A673 (cell line): ENCODE results near the gene ARMC12. TPM values are rescaled to one million over a fixed set of nuclear protein-coding genes. Genes with fewer than 3 reads are reported as not detected.

ENCODE experiments used
- BruUV-seq: library from RNA; stranded (reverse); fragments of 400-500 nt; replicated peaks from 2 replicates; lab custom pipeline; 2021; lab: Mats Ljungman, UMichigan
- CTCF ChIA-PET: fragments of 300-600 bp; sonication (Branson Sonifier 250); formaldehyde crosslinking; loops from one replicate; lab custom pipeline; 2022; ENCODE audit warnings: antibody characterized with exemption; lab: Charles Lee
- POLR2A ChIA-PET: fragments of 300-600 bp; sonication (Branson Sonifier 250); formaldehyde crosslinking; loops from one replicate; lab custom pipeline; 2022; ENCODE audit warnings: antibody characterized with exemption; ENCODE audit not compliant: low non-redundant PET; lab: Charles Lee
- DNase-seq: peaks from one replicate; pipeline ENCODE4 v3.0.0-alpha.2; 2015; ENCODE audit warnings: low spot score
- H3K27ac ChIP-seq: fragments of 200-600 bp; sonication (generic); 2 replicates; pipeline ENCODE4 v1.5.1; 2016; ENCODE audit warnings: mixed run types, low read depth, mild to moderate bottlenecking, mixed read lengths, antibody characterized with exemption, low read length; ENCODE audit not compliant: poor library complexity, severe bottlenecking
- H3K27me3 ChIP-seq: fragments of 200-600 bp; sonication (generic); replicated peaks from 2 replicates; pipeline ENCODE4 v1.6.1; 2017; ENCODE audit warnings: mixed run types, low read depth, mild to moderate bottlenecking, mixed read lengths, antibody characterized with exemption, low read length; ENCODE audit not compliant: insufficient read depth, poor library complexity
- H3K36me3 ChIP-seq: fragments of 200-600 bp; sonication (generic); 2 replicates; pipeline ENCODE4 v1.6.1; 2016; ENCODE audit warnings: mixed run types, mild to moderate bottlenecking, mixed read lengths, antibody characterized with exemption, low read length; ENCODE audit not compliant: insufficient read depth, poor library complexity, severe bottlenecking
- H3K4me1 ChIP-seq: fragments of 200-600 bp; sonication (generic); 2 replicates; pipeline ENCODE4 v1.6.1; 2017; ENCODE audit warnings: mixed run types, mild to moderate bottlenecking, mixed read lengths, antibody characterized with exemption, low read length; ENCODE audit not compliant: insufficient read depth, poor library complexity, severe bottlenecking
- H3K4me3 ChIP-seq: fragments of 200-600 bp; sonication (generic); 2 replicates; pipeline ENCODE4 v1.5.1; 2016; ENCODE audit warnings: low read depth, mixed run types, mild to moderate bottlenecking, mixed read lengths, low read length; ENCODE audit not compliant: poor library complexity, severe bottlenecking
- H3K9me3 ChIP-seq: fragments of 200-600 bp; sonication (generic); 2 replicates; pipeline ENCODE4 v1.6.1; 2016; ENCODE audit warnings: mixed run types, low read depth, mild to moderate bottlenecking, mixed read lengths, antibody characterized with exemption, low read length; ENCODE audit not compliant: poor library complexity, severe bottlenecking
- CTCF ChIP-seq: fragments of 300-800, 200-600 bp; sonication (generic); conservative IDR thresholded peaks from 2 replicates; pipeline ENCODE4 v1.5.1; 2017; ENCODE audit warnings: low read depth, mild to moderate bottlenecking, antibody characterized with exemption, low read length, moderate library complexity, mixed read lengths
- EZH2 ChIP-seq: fragments of 200-600 bp; sonication (generic); IDR thresholded peaks from 2 replicates; pipeline ENCODE4 v1.6.1; 2017; ENCODE audit warnings: borderline replicate concordance, low read depth, mild to moderate bottlenecking, mixed read lengths, antibody characterized with exemption, low read length; ENCODE audit not compliant: poor library complexity, severe bottlenecking
- intact Hi-C: fragments of 100-400 bp; cut with micrococcal nuclease; formaldehyde crosslinking; loops from one replicate; pipeline ENCODE4 v1.10.0; 2022; ENCODE audit not compliant: unreplicated experiment
- total RNA-seq: library from RNA; stranded (reverse); gene quantifications from 2 replicates; pipeline ENCODE4 v1.2.3, GENCODE V29; 2021

ARMC12 gene
- total RNA-seq, 1 experiment from 2014 or later = 1.0 TPM

GRCh38 chr6:35718375-35718736, 18.5 kb upstream of the ARMC12 start:
- H3K9me3 ChIP-seq = no peaks in the 10 kb centered on the region
- POLR2A ChIA-PET = no interaction called here
- peaks cover 21% of the 10 kb centered on the region for H3K4me1 ChIP-seq
- H3K27ac ChIP-seq = no peak overlapping the region
- no peak for TF ChIP-seq EZH2
- no peak for TF ChIP-seq CTCF
- no peak for DNase-seq
- H3K36me3 ChIP-seq = no peaks in the 10 kb centered on the region
- intact Hi-C loops = no loop called here
- no peak overlapping the region for H3K4me3 ChIP-seq
- no TSS peak for BruUV-seq
- CTCF ChIA-PET = no interaction called here
- no peaks in the 10 kb centered on the region for H3K27me3 ChIP-seq

- intact Hi-C loops = no loop called here
- no peak for TF ChIP-seq EZH2
- TF ChIP-seq CTCF = no peak
- Histone ChIP-seq H3K36me3 (no peaks in the 10 kb centered on the region), H3K9me3 (no peaks in the 10 kb centered on the region), H3K27me3 (no peaks in the 10 kb centered on the region), H3K4me3 (no peak overlapping the region), H3K4me1 (peaks cover 21% of the 10 kb centered on the region), H3K27ac (no peak overlapping the region)
- no peak for DNase-seq
- POLR2A ChIA-PET = no interaction called here
- BruUV-seq = no TSS peak
- CTCF ChIA-PET = no interaction called here
Measured at GRCh38 chr6:35718911-35719381, 17.9 kb upstream of the ARMC12 start.

GRCh38 chr6:35719404-35719829, 17.4 kb upstream of the ARMC12 start:
- H3K36me3 ChIP-seq = no peaks in the 10 kb centered on the region
- TF ChIP-seq EZH2 (no peak), CTCF (no peak)
- H3K9me3 ChIP-seq = no peaks in the 10 kb centered on the region
- no peak overlapping the region for H3K27ac ChIP-seq
- intact Hi-C loops = no loop called here
- H3K4me1 ChIP-seq = peaks cover 21% of the 10 kb centered on the region
- BruUV-seq = no TSS peak
- H3K27me3 ChIP-seq = no peaks in the 10 kb centered on the region
- no peak for DNase-seq
- no peak overlapping the region for H3K4me3 ChIP-seq
- ChIA-PET CTCF (no interaction called here), POLR2A (no interaction called here)
